HEK293 (cell line): ENCODE data around the gene DNMT3L.
"Not testable (repeated sequence)": the region's sequence is repeated elsewhere in the genome, so short reads cannot be mapped to it uniquely, and the experiment has no call there.

Experiments used
- KLF10 ChIP-seq: fragments of 450-650 bp; IDR thresholded peaks from 2 replicates; pipeline ENCODE4 v1.5.1; 2018; ENCODE audit warnings: missing biosample characterization, mild to moderate bottlenecking, missing genetic modification characterization
- ZNF274 ChIP-seq, 2 experiments: fragments of 200-500 bp in 1 of 2; fragments of 450-650 bp in 1 of 2; sonication (Bioruptor generic) in 1 of 2; formaldehyde crosslinking in 1 of 2; IDR thresholded peaks; 2 replicates each; pipeline versions ENCODE4 v1.5.1 to v1.6.1; 2014 to 2016; ENCODE audit warnings: borderline replicate concordance in 1 of 2, inconsistent platforms in 1 of 2, low read length in 1 of 2, missing biosample characterization in 1 of 2, missing genetic modification characterization in 1 of 2
- TF ChIP-seq, protein P1 (sequence below): fragments of 450-650 bp; formaldehyde crosslinking; IDR thresholded peaks from 2 replicates; pipeline ENCODE4 v1.5.1; 2016; ENCODE audit warnings: missing biosample characterization, missing genetic modification characterization

DNA sequence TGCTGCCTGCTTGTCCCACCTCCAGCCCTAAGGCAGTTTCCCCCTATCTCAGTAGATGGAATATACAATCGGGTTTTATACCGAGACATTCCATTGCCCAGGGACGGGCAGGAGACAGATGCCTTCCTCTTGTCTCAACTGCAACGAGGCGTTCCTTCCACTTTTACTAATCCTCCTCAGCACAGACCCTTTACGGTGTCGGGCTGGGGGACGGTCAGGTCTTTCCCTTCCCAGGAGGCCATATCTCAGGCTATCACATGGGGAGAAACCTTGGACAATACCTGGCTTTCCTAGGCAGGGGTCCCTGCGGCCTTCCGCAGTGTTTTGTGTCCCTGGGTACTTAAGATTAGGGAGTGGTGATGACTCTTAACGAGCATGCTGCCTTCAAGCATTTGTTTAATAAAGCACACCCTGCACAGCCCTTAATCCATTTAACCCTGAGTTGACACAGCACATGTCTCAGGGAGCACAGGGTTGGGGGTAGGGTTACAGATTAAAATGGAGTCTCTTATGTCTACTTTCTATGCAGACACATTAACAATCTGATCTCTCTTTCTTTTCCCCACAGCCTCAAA is 21.6 kb upstream of the DNMT3L start:
- not testable (repeated sequence) for TF ChIP-seq ZNF274 (IDR thresholded peaks at IDR 0.05; ENCODE audit: low read length); ZNF274 (tag by site-specific recombination; IDR thresholded peaks at IDR 0.05; ENCODE audit: borderline replicate concordance); KLF10
- TF ChIP-seq, protein P1, sequence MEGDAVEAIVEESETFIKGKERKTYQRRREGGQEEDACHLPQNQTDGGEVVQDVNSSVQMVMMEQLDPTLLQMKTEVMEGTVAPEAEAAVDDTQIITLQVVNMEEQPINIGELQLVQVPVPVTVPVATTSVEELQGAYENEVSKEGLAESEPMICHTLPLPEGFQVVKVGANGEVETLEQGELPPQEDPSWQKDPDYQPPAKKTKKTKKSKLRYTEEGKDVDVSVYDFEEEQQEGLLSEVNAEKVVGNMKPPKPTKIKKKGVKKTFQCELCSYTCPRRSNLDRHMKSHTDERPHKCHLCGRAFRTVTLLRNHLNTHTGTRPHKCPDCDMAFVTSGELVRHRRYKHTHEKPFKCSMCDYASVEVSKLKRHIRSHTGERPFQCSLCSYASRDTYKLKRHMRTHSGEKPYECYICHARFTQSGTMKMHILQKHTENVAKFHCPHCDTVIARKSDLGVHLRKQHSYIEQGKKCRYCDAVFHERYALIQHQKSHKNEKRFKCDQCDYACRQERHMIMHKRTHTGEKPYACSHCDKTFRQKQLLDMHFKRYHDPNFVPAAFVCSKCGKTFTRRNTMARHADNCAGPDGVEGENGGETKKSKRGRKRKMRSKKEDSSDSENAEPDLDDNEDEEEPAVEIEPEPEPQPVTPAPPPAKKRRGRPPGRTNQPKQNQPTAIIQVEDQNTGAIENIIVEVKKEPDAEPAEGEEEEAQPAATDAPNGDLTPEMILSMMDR (tag by site-specific recombination), result not testable (repeated sequence)
